G401.6 (cell line): ENCODE results near the gene FBXL4.

Experiments used
- FAIRE-seq: peaks from 2 replicates; lab custom pipeline; 2012; peaks lifted over from hg19 to GRCh38; lab: Jason Lieb, UNC

Gene FBXL4

GRCh38 chr6:98824162-98824901 lies 123.4 kb downstream of the FBXL4 start:
- no peak for FAIRE-seq

GRCh38 chr6:98823428-98824161 lies 124.2 kb downstream of the FBXL4 start:
- no peak for FAIRE-seq

GRCh38 chr6:98821756-98822405 lies 125.9 kb downstream of the FBXL4 start:
- FAIRE-seq, result no peak
